ENCODE data around the gene ATXN7. TPM values are rescaled to one million over a fixed set of nuclear protein-coding genes. Genes with fewer than 3 reads are reported as not detected.

ATXN7 gene
- total and polyA plus RNA-seq, 2 experiments from 2014 or later, result 3.0 to 14.4 TPM

DNA sequence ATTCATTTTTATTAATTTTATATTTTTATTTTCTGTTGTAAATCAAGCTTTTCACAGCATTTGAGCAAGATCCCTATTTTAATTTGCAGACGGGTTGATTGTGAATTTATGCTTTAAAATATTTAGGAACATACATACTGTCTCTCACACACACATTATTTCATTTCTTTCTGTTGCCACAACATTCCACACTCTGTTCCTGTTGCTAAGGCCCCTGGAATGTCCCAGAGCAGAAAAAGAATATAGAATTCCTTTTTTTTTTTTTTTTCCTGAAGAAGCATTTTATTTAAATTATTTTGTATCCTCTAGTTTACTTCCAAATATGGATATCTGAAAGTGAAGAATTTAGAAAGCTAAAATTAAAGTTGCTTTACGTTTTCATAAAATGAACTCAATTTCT is 85.3 kb downstream of the ATXN7 start:
- no peak overlapping the region for H3K4me3 ChIP-seq
- H3K9me2 ChIP-seq (replicated peaks; ENCODE audit: insufficient read depth), result no peaks in the 10 kb centered on the region
- H3K36me3 ChIP-seq (replicated peaks; ENCODE audit: insufficient read depth, low read depth), result no peaks in the 10 kb centered on the region
- no peak for DNase-seq (ENCODE audit: low spot score)
- WGBS (ENCODE audit: low lambda C conversion rate, missing lambda C conversion rate), result 88% methylated on average over 2 of the region's 2 CpGs
- H3K4me2 ChIP-seq, result no peak overlapping the region
- H4K20me1 ChIP-seq (ENCODE audit: insufficient read depth, poor library complexity, severe bottlenecking), result no peaks in the 10 kb centered on the region
- TF ChIP-seq EZH2phosphoT487 (IDR thresholded peaks at IDR 0.05; ENCODE audit: low read depth, severe bottlenecking, unreplicated experiment) (no peak), EZH2 (IDR thresholded peaks at IDR 0.05; ENCODE audit: borderline replicate concordance) (no peak)
- TF ChIP-seq, protein P1, sequence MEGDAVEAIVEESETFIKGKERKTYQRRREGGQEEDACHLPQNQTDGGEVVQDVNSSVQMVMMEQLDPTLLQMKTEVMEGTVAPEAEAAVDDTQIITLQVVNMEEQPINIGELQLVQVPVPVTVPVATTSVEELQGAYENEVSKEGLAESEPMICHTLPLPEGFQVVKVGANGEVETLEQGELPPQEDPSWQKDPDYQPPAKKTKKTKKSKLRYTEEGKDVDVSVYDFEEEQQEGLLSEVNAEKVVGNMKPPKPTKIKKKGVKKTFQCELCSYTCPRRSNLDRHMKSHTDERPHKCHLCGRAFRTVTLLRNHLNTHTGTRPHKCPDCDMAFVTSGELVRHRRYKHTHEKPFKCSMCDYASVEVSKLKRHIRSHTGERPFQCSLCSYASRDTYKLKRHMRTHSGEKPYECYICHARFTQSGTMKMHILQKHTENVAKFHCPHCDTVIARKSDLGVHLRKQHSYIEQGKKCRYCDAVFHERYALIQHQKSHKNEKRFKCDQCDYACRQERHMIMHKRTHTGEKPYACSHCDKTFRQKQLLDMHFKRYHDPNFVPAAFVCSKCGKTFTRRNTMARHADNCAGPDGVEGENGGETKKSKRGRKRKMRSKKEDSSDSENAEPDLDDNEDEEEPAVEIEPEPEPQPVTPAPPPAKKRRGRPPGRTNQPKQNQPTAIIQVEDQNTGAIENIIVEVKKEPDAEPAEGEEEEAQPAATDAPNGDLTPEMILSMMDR (IDR thresholded peaks at IDR 0.05; ENCODE audit: poor library complexity), result no peak
- H3K27me3 ChIP-seq, result no peaks in the 10 kb centered on the region
- no peaks in the 10 kb centered on the region for H3K9me3 ChIP-seq (ENCODE audit: low read depth)
- no peak overlapping the region for H3K27ac ChIP-seq
- peaks cover 69% of the 10 kb centered on the region for H3K79me2 ChIP-seq
- no peak overlapping the region for H2AFZ ChIP-seq
- H3K4me1 ChIP-seq (ENCODE audit: insufficient read depth), result peaks cover 11% of the 10 kb centered on the region

GRCh38 chr3:63950698-63951097 is 87.0 kb downstream of the ATXN7 start:
- Histone ChIP-seq H3K36me3 (replicated peaks; ENCODE audit: insufficient read depth, low read depth) (no peaks in the 10 kb centered on the region), H3K9me2 (replicated peaks; ENCODE audit: insufficient read depth) (no peaks in the 10 kb centered on the region), H4K20me1 (ENCODE audit: insufficient read depth, poor library complexity, severe bottlenecking) (no peaks in the 10 kb centered on the region), H3K4me1 (ENCODE audit: insufficient read depth) (peaks cover 11% of the 10 kb centered on the region), H3K9me3 (ENCODE audit: low read depth) (no peaks in the 10 kb centered on the region), H3K27ac (no peak overlapping the region), H3K79me2 (peaks cover 61% of the 10 kb centered on the region), H2AFZ (no peak overlapping the region), H3K27me3 (no peaks in the 10 kb centered on the region), H3K4me3 (no peak overlapping the region), H3K4me2 (no peak overlapping the region)
- WGBS (ENCODE audit: low lambda C conversion rate, missing lambda C conversion rate), result 93% methylated on average over 1 of the region's 1 CpG
- DNase-seq (ENCODE audit: low spot score), result no peak
- TF ChIP-seq EZH2 (IDR thresholded peaks at IDR 0.05; ENCODE audit: borderline replicate concordance) (no peak), EZH2phosphoT487 (IDR thresholded peaks at IDR 0.05; ENCODE audit: low read depth, severe bottlenecking, unreplicated experiment) (no peak)
- TF ChIP-seq, protein P1 (IDR thresholded peaks at IDR 0.05; ENCODE audit: poor library complexity), result no peak

- H3K4me2 ChIP-seq, result no peak overlapping the region
- H3K9me3 ChIP-seq (ENCODE audit: low read depth), result no peaks in the 10 kb centered on the region
- peaks cover 11% of the 10 kb centered on the region for H3K4me1 ChIP-seq (ENCODE audit: insufficient read depth)
- peaks cover 56% of the 10 kb centered on the region for H3K79me2 ChIP-seq
- H2AFZ ChIP-seq, result no peak overlapping the region
- no peaks in the 10 kb centered on the region for H3K9me2 ChIP-seq (replicated peaks; ENCODE audit: insufficient read depth)
- no peaks in the 10 kb centered on the region for H3K36me3 ChIP-seq (replicated peaks; ENCODE audit: insufficient read depth, low read depth)
- no peaks in the 10 kb centered on the region for H4K20me1 ChIP-seq (ENCODE audit: insufficient read depth, poor library complexity, severe bottlenecking)
- no peak overlapping the region for H3K4me3 ChIP-seq
- H3K27ac ChIP-seq, result no peak overlapping the region
- DNase-seq (ENCODE audit: low spot score), result no peak
- H3K27me3 ChIP-seq, result no peaks in the 10 kb centered on the region
- TF ChIP-seq EZH2phosphoT487 (IDR thresholded peaks at IDR 0.05; ENCODE audit: low read depth, severe bottlenecking, unreplicated experiment), result no peak
- TF ChIP-seq, protein P1 (IDR thresholded peaks at IDR 0.05; ENCODE audit: poor library complexity), result no peak
- TF ChIP-seq EZH2 (IDR thresholded peaks at IDR 0.05; ENCODE audit: borderline replicate concordance), result no peak
- WGBS (ENCODE audit: low lambda C conversion rate, missing lambda C conversion rate), result 64% methylated on average over 1 of the region's 1 CpG
Observed at GRCh38 chr3:63951492-63952247, 88.0 kb downstream of the ATXN7 start.

All from hepatocyte (in vitro differentiated cells).